HEK293 (cell line): ENCODE data around the gene DPP9.

ENCODE experiments used
- CTCF ChIP-seq: fragments of 450-650 bp; formaldehyde crosslinking; IDR thresholded peaks from 2 replicates; pipeline ENCODE4 v1.5.1; 2016; ENCODE audit warnings: missing biosample characterization, missing genetic modification characterization
- EGR2 ChIP-seq: fragments of 450-650 bp; formaldehyde crosslinking; IDR thresholded peaks from 2 replicates; pipeline ENCODE4 v1.5.1; 2016; ENCODE audit warnings: low read depth, missing biosample characterization, missing genetic modification characterization
- INSM2 ChIP-seq: fragments of 450-650 bp; formaldehyde crosslinking; IDR thresholded peaks from 2 replicates; pipeline ENCODE4 v1.5.1; 2016; ENCODE audit warnings: missing biosample characterization, missing genetic modification characterization
- KLF8 ChIP-seq: fragments of 450-650 bp; formaldehyde crosslinking; IDR thresholded peaks from 2 replicates; pipeline ENCODE4 v1.5.1; 2016; ENCODE audit warnings: missing biosample characterization, missing genetic modification characterization
- OVOL3 ChIP-seq: fragments of 450-650 bp; formaldehyde crosslinking; IDR thresholded peaks from 2 replicates; pipeline ENCODE4 v1.5.1; 2016; ENCODE audit warnings: missing biosample characterization, missing genetic modification characterization
- PRDM10 ChIP-seq: fragments of 450-650 bp; formaldehyde crosslinking; IDR thresholded peaks from 2 replicates; pipeline ENCODE4 v1.5.1; 2016; ENCODE audit warnings: missing biosample characterization, missing genetic modification characterization
- SCRT1 ChIP-seq: fragments of 450-650 bp; formaldehyde crosslinking; IDR thresholded peaks from 2 replicates; pipeline ENCODE4 v1.5.1; 2016; ENCODE audit warnings: missing biosample characterization, missing genetic modification characterization, borderline replicate concordance
- WT1 ChIP-seq: fragments of 450-650 bp; formaldehyde crosslinking; IDR thresholded peaks from 2 replicates; pipeline ENCODE4 v1.5.1; 2016; ENCODE audit warnings: missing biosample characterization, missing genetic modification characterization
- ZBTB17 ChIP-seq: fragments of 450-650 bp; formaldehyde crosslinking; IDR thresholded peaks from 2 replicates; pipeline ENCODE4 v1.5.1; 2016; ENCODE audit warnings: missing biosample characterization, missing genetic modification characterization
- ZFP69B ChIP-seq: fragments of 450-650 bp; formaldehyde crosslinking; IDR thresholded peaks from 2 replicates; pipeline ENCODE4 v1.5.1; 2016; ENCODE audit warnings: missing biosample characterization, missing genetic modification characterization
- ZNF112 ChIP-seq: fragments of 450-650 bp; formaldehyde crosslinking; IDR thresholded peaks from 2 replicates; pipeline ENCODE4 v1.5.0; 2017; ENCODE audit warnings: missing biosample characterization, missing genetic modification characterization
- ZNF560 ChIP-seq: fragments of 450-650 bp; formaldehyde crosslinking; IDR thresholded peaks from 2 replicates; pipeline ENCODE4 v1.5.1; 2017; ENCODE audit warnings: missing biosample characterization, missing genetic modification characterization, borderline replicate concordance
- ZNF645 ChIP-seq: fragments of 450-650 bp; formaldehyde crosslinking; IDR thresholded peaks from 2 replicates; pipeline ENCODE4; 2016; ENCODE audit warnings: missing biosample characterization, missing genetic modification characterization
- TF ChIP-seq, protein P1 (sequence below): fragments of 450-650 bp; formaldehyde crosslinking; IDR thresholded peaks from 2 replicates; pipeline ENCODE4 v1.5.1; 2017; ENCODE audit warnings: missing biosample characterization, missing genetic modification characterization

The DPP9 gene

DNA sequence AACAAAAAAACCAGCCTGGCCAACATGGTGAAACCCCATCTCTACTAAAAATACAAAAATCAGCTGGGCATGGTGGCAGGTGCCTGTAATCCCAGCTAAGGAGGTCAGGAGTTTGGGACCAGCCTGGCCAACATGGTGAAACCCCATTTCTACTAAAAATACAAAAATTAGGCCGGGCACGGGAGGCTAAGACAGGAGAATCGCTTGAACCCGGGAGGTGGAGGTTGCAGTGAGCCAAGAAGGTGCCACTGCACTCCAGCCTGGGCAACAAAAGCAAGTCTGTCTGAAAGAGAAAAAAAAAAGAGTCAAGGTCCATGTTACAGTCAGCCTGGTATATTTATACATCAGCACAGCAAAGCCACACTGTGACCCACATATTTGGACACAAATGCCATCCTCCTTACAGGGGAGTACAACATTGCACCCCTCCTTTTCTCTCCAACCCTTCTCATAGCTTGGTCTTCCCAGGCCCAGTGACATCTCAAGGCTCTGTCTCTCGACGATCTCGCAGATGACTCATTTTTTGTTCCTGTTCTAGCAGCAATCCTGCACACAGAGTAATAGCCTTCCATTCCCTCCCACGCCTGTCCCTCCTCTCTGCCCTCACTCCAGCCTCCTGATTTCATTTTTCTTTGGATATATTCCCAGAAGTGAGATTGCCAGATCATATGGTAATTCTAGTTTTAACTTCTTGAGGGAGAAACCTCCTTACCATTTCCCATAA, 21.0 kb upstream of the DPP9 start (continued):
- TF ChIP-seq, protein P1, sequence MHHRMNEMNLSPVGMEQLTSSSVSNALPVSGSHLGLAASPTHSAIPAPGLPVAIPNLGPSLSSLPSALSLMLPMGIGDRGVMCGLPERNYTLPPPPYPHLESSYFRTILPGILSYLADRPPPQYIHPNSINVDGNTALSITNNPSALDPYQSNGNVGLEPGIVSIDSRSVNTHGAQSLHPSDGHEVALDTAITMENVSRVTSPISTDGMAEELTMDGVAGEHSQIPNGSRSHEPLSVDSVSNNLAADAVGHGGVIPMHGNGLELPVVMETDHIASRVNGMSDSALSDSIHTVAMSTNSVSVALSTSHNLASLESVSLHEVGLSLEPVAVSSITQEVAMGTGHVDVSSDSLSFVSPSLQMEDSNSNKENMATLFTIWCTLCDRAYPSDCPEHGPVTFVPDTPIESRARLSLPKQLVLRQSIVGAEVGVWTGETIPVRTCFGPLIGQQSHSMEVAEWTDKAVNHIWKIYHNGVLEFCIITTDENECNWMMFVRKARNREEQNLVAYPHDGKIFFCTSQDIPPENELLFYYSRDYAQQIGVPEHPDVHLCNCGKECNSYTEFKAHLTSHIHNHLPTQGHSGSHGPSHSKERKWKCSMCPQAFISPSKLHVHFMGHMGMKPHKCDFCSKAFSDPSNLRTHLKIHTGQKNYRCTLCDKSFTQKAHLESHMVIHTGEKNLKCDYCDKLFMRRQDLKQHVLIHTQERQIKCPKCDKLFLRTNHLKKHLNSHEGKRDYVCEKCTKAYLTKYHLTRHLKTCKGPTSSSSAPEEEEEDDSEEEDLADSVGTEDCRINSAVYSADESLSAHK (tag by site-specific recombination), result no peak
- TF ChIP-seq WT1 (tag by site-specific recombination), result no peak
- TF ChIP-seq SCRT1, result no peak
- TF ChIP-seq ZNF560, result no peak
- peak; percentile 62; the same call in 1 of the 2 replicates for TF ChIP-seq ZFP69B (tag by site-specific recombination)
- TF ChIP-seq ZNF645, result no peak
- TF ChIP-seq KLF8 (tag by site-specific recombination), result peak; percentile 51
- peak; percentile 100 for TF ChIP-seq ZBTB17 (tag by site-specific recombination)
- peak; percentile 58; the same call in 1 of the 2 replicates for TF ChIP-seq INSM2 (tag by site-specific recombination)
- TF ChIP-seq EGR2 (tag by site-specific recombination), result peak; percentile 54; the same call in 1 of the 2 replicates
- peak; percentile 73 for TF ChIP-seq PRDM10 (tag by site-specific recombination)
- no peak for TF ChIP-seq CTCF (tag by site-specific recombination)
- TF ChIP-seq OVOL3 (tag by site-specific recombination), result no peak
- no peak for TF ChIP-seq ZNF112 (tag by site-specific recombination)
